ENCODE data around the gene LMF2.

The LMF2 gene

GRCh38 chr22:50506611-50507420 lies 686 bp downstream of the LMF2 start:
- no peak for DNase-seq (ENCODE audit: extremely low spot score)
- POLR2A ChIA-PET, result interaction anchor here (0.6 to 2.0 kb wide), 4 partner anchors 18 to 184 kb away, joined by 4 to 33 read pairs (median 7); partner anchors contain the start of genes SCO2 and SYCE3
- no peak for TF ChIP-seq CTCF (IDR thresholded peaks at IDR 0.05; ENCODE audit: control extremely low read depth, extremely low read depth, low read depth, missing control alignments)
- CTCF ChIA-PET, result interaction anchor here (1.0 to 6.4 kb wide), 3 partner anchors 9 to 17 kb away, joined by 7 to 56 read pairs (median 12); partner anchors contain the start of gene SCO2

DNA sequence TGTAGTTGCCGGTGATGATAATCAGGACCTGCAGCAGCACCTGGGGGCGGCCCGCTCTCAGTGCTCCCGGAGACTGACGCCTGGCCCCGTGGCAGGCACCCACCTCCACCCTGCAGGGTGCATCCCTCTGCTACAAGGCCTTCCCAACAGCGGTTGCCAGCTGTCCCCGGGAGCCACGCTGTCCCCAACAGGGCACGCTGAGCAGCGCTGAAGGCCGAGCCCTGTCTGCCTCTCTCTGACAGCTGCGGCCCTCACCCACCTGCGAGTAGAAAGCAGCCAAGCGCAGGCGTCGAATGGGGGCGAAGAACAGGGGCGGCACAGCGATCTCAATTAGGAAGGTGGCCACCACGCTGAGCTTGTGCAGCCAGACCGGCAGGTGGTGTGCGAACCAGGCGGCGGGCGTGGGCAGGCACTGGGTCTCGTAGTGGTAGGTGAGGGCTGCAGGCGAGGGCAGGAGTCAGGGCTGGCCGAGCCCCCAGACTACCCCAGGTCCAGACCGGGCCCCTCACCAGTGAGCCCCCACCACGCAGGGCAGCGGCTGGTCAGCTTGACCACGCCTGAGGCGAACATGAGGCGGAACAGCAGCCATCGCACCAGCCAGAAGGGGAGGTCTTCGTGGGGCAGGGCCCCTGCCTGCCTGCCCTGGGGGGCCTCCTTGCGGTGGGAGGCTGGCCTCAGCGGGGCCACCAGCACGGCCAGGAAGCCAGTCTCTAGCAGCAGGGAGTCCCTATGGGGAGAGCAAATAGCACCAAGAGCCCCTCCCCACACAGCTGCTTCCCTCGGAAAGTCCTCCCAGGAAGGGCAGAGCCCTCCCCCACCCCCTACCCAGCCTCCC lies 1.5 kb downstream of the LMF2 start:
- no peak for TF ChIP-seq CTCF (IDR thresholded peaks at IDR 0.05; ENCODE audit: control extremely low read depth, extremely low read depth, low read depth, missing control alignments)
- POLR2A ChIA-PET, result interaction anchor here (0.6 kb wide), 1 partner anchor 183 kb away, joined by 4 read pairs; no protein-coding TSS in a partner anchor

GRCh38 chr22:50505276-50505775 lies 2.2 kb downstream of the LMF2 start:
- ChIA-PET CTCF (interaction anchor here (2.1 to 6.4 kb wide), 2 partner anchors 8 to 19 kb away, joined by 12 to 56 read pairs; partner anchors contain the start of gene SCO2), POLR2A (no interaction called here)
- no peak for DNase-seq (ENCODE audit: extremely low spot score)
- TF ChIP-seq CTCF (IDR thresholded peaks at IDR 0.05; ENCODE audit: control extremely low read depth, extremely low read depth, low read depth, missing control alignments), result no peak

More for the DNA sequence above, 1.5 kb downstream of the LMF2 start:
- DNase-seq (ENCODE audit: extremely low spot score), result no peak
- CTCF ChIA-PET, result interaction anchor here (2.1 to 6.4 kb wide), 2 partner anchors 9 to 18 kb away, joined by 12 to 56 read pairs; partner anchors contain the start of gene SCO2

DNA sequence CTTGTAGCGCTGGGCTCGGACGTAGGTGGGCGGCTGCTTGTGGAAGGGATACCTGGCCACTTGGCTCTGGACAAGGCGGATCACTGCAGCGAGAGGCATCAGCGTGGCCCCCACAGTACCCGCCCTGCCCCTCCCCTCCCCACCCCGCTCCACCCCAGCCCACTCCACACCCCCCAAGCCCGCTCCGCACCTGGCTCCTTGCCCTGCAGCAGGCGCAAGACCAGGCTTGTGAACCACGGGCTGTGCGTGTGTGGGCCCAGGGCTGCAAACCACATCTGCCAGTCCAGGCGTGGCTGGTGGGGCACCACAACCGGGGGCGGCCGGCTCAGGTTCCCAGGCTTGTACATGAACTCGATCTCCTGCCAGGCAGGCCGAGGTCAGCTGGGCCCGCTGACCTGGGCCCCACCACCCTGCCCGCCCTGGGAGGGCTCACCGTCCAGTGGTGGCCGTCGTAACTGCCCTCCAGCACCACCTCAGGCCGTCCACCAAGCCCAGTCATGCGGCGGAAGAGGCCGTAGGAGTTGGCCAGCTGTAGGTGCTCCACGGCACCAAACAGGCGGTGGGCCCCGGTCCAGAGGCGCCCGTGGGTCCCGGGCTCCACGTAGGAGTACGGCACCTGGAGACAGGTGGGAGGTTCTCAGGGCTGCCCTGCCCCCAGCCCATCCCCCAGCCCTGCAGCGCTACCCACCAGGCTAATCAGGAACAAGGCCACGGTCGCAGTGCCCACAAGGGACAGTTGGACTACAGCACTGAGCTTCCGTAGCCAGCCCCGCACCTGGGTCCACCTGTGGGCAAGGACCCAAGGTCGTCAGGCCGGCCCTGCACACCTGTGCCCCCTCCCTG lies 2.9 kb downstream of the LMF2 start:
- ChIA-PET POLR2A (no interaction called here), CTCF (interaction anchor here (0.9 kb wide), 1 partner anchor 228 kb away, joined by 3 read pairs; no protein-coding TSS in a partner anchor)
- no peak for TF ChIP-seq CTCF (IDR thresholded peaks at IDR 0.05; ENCODE audit: control extremely low read depth, extremely low read depth, low read depth, missing control alignments)
- DNase-seq (ENCODE audit: extremely low spot score), result no peak

- TF ChIP-seq CTCF (IDR thresholded peaks at IDR 0.05; ENCODE audit: control extremely low read depth, extremely low read depth, low read depth, missing control alignments), result no peak
- no peak for DNase-seq (ENCODE audit: extremely low spot score)
- ChIA-PET CTCF (interaction anchor here (0.7 to 0.9 kb wide), 2 partner anchors 31 to 227 kb away, joined by 3 read pairs; no protein-coding TSS in a partner anchor), POLR2A (interaction anchor here (0.9 kb wide), 1 partner anchor 43 kb away, joined by 5 read pairs; no protein-coding TSS in a partner anchor)
Measured at GRCh38 chr22:50503475-50504145, 3.9 kb downstream of the LMF2 start.
